Measurements from ENCODE around the gene GRIK4. TPM values are rescaled to one million over a fixed set of nuclear protein-coding genes. Genes with fewer than 3 reads are reported as not detected.

GRIK4 gene
- total RNA-seq, 1 donor from 2014 or later: 2.2 TPM

DNA sequence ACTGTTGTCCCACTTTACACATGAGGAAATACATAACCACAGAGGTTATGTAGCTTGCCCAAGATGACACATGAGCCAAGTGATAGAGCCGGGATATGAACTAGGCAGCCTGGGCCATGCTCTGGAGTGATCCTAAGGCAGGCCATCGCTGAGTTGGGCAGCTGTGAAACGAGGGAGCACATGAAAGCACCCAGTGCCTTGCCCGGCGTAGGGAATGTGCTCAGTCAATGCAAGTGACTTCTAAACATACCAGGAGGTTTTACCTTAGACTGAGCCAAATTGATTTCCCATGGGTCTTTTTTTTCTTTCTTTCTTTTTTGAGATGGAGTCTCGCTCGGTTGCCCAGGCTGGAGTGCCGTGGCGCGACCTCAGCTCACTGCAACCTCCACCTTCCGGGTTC is 10.5 kb downstream of the GRIK4 start:
- peaks cover 35% of the 10 kb centered on the region for H3K27me3 Mint-ChIP-seq (ENCODE audit: low read depth, unreplicated experiment)
- H2AFZ ChIP-seq (ENCODE audit: low read depth, low read length): no peak overlapping the region
- FAIRE-seq (no peak), DNase-seq (ENCODE audit: low read depth) (no peak)
- no peak overlapping the region for H3K27ac Mint-ChIP-seq (ENCODE audit: unreplicated experiment)
- no peak overlapping the region for H3K9ac ChIP-seq (ENCODE audit: low read length)
- TF ChIP-seq, protein P1, sequence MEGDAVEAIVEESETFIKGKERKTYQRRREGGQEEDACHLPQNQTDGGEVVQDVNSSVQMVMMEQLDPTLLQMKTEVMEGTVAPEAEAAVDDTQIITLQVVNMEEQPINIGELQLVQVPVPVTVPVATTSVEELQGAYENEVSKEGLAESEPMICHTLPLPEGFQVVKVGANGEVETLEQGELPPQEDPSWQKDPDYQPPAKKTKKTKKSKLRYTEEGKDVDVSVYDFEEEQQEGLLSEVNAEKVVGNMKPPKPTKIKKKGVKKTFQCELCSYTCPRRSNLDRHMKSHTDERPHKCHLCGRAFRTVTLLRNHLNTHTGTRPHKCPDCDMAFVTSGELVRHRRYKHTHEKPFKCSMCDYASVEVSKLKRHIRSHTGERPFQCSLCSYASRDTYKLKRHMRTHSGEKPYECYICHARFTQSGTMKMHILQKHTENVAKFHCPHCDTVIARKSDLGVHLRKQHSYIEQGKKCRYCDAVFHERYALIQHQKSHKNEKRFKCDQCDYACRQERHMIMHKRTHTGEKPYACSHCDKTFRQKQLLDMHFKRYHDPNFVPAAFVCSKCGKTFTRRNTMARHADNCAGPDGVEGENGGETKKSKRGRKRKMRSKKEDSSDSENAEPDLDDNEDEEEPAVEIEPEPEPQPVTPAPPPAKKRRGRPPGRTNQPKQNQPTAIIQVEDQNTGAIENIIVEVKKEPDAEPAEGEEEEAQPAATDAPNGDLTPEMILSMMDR (IDR thresholded peaks at IDR 0.05; ENCODE audit: insufficient read depth, low read depth, low read length): no peak
- no peak for TF ChIP-seq EZH2 (IDR thresholded peaks at IDR 0.05; ENCODE audit: insufficient read depth, low read length)
- H3K4me1 ChIP-seq (ENCODE audit: insufficient read depth, low read length): peaks cover 9% of the 10 kb centered on the region
- no peaks in the 10 kb centered on the region for H3K79me2 ChIP-seq (ENCODE audit: insufficient read depth, low read length)
- no peak overlapping the region for H3K27ac ChIP-seq (ENCODE audit: low read depth, low read length)
- H4K20me1 ChIP-seq (ENCODE audit: insufficient read depth, low read length): no peaks in the 10 kb centered on the region
- no peak overlapping the region for H3K4me2 ChIP-seq (ENCODE audit: low read length)
- no peaks in the 10 kb centered on the region for H3K9me3 Mint-ChIP-seq (ENCODE audit: unreplicated experiment)
- no peaks in the 10 kb centered on the region for H3K36me3 ChIP-seq (ENCODE audit: insufficient read depth, low read length)
- H3K36me3 Mint-ChIP-seq (ENCODE audit: low read depth, unreplicated experiment): peaks cover 2% of the 10 kb centered on the region
- H3K9me3 ChIP-seq (ENCODE audit: insufficient read depth, low read depth, low read length): no peaks in the 10 kb centered on the region
- H3K4me3 Mint-ChIP-seq (ENCODE audit: unreplicated experiment): no peak overlapping the region
- peaks cover 8% of the 10 kb centered on the region for H3K27me3 ChIP-seq (ENCODE audit: insufficient read depth, low read length)
- H3K4me1 Mint-ChIP-seq (ENCODE audit: low read depth, unreplicated experiment): peaks cover 12% of the 10 kb centered on the region
- no peak overlapping the region for H3K4me3 ChIP-seq (ENCODE audit: insufficient read depth, low read depth, low read length)

DNA sequence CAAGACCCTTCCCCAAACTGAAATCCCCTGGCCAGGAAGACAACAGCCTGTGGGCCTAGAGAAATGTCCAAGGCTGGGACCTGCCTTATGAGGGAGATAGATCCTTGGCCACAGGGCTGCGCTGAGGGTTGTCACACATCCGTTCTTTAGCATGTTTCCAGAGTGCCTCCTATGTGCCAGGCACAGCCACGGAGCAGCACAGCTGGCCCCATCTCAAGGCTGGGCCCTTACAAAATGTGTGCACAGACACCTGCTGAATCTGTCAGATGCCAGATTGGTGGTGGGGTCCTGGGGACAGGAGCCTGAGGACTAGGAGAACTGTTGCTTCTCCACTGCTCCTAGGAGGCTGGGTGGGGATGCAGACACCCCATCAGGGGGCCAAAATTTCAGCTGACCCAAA is 11.2 kb downstream of the GRIK4 start:
- Mint-ChIP-seq H3K27ac (ENCODE audit: unreplicated experiment) (no peak overlapping the region), H3K4me1 (ENCODE audit: low read depth, unreplicated experiment) (peaks cover 5% of the 10 kb centered on the region), H3K4me3 (ENCODE audit: unreplicated experiment) (no peak overlapping the region), H3K9me3 (ENCODE audit: unreplicated experiment) (no peaks in the 10 kb centered on the region), H3K27me3 (ENCODE audit: low read depth, unreplicated experiment) (peaks cover 35% of the 10 kb centered on the region), H3K36me3 (ENCODE audit: low read depth, unreplicated experiment) (peaks cover 2% of the 10 kb centered on the region)
- Histone ChIP-seq H3K9me3 (ENCODE audit: insufficient read depth, low read depth, low read length) (no peaks in the 10 kb centered on the region), H2AFZ (ENCODE audit: low read depth, low read length) (no peak overlapping the region), H3K4me3 (ENCODE audit: insufficient read depth, low read depth, low read length) (no peak overlapping the region), H3K27me3 (ENCODE audit: insufficient read depth, low read length) (peaks cover 8% of the 10 kb centered on the region), H3K9ac (ENCODE audit: low read length) (no peak overlapping the region), H3K4me1 (ENCODE audit: insufficient read depth, low read length) (peaks cover 8% of the 10 kb centered on the region), H3K27ac (ENCODE audit: low read depth, low read length) (no peak overlapping the region), H3K36me3 (ENCODE audit: insufficient read depth, low read length) (no peaks in the 10 kb centered on the region), H3K79me2 (ENCODE audit: insufficient read depth, low read length) (no peaks in the 10 kb centered on the region), H3K4me2 (ENCODE audit: low read length) (no peak overlapping the region), H4K20me1 (ENCODE audit: insufficient read depth, low read length) (no peaks in the 10 kb centered on the region)
- no peak for TF ChIP-seq EZH2 (IDR thresholded peaks at IDR 0.05; ENCODE audit: insufficient read depth, low read length)
- TF ChIP-seq, protein P1 (IDR thresholded peaks at IDR 0.05; ENCODE audit: insufficient read depth, low read depth, low read length): no peak
- FAIRE-seq (no peak), DNase-seq (ENCODE audit: low read depth) (no peak)

DNA sequence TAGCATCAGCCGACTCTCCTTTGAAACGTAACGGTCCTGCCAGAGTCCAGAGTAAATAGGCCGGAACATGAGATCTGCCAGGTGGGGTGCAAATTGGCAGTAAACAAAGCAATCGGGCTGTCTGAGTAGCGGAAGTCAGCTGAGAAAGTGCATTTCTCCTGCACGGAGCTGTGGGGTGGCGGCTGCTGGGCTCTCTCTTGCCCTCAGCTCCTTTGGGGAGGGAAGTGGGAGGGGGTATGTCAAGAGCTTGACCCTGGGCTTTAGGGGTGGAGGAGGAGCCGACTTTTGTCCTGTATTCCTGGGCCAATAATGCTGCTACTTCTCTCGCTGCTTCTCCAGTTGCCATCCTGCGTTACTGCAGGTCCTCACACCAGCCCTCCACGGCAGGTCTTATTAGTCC is 11.6 kb downstream of the GRIK4 start:
- Mint-ChIP-seq H3K4me1 (ENCODE audit: low read depth, unreplicated experiment) (peaks cover 2% of the 10 kb centered on the region), H3K36me3 (ENCODE audit: low read depth, unreplicated experiment) (peaks cover 2% of the 10 kb centered on the region), H3K9me3 (ENCODE audit: unreplicated experiment) (no peaks in the 10 kb centered on the region), H3K4me3 (ENCODE audit: unreplicated experiment) (no peak overlapping the region), H3K27ac (ENCODE audit: unreplicated experiment) (no peak overlapping the region), H3K27me3 (ENCODE audit: low read depth, unreplicated experiment) (peaks cover 35% of the 10 kb centered on the region)
- H3K4me2 ChIP-seq (ENCODE audit: low read length): no peak overlapping the region
- H3K4me3 ChIP-seq (ENCODE audit: insufficient read depth, low read depth, low read length): no peak overlapping the region
- H3K36me3 ChIP-seq (ENCODE audit: insufficient read depth, low read length): no peaks in the 10 kb centered on the region
- peaks cover 8% of the 10 kb centered on the region for H3K4me1 ChIP-seq (ENCODE audit: insufficient read depth, low read length)
- H3K27me3 ChIP-seq (ENCODE audit: insufficient read depth, low read length): peaks cover 8% of the 10 kb centered on the region
- DNase-seq (ENCODE audit: low read depth) (no peak), FAIRE-seq (no peak)
- no peaks in the 10 kb centered on the region for H4K20me1 ChIP-seq (ENCODE audit: insufficient read depth, low read length)
- H3K79me2 ChIP-seq (ENCODE audit: insufficient read depth, low read length): no peaks in the 10 kb centered on the region
- no peaks in the 10 kb centered on the region for H3K9me3 ChIP-seq (ENCODE audit: insufficient read depth, low read depth, low read length)
- H3K27ac ChIP-seq (ENCODE audit: low read depth, low read length): no peak overlapping the region
- H3K9ac ChIP-seq (ENCODE audit: low read length): no peak overlapping the region
- H2AFZ ChIP-seq (ENCODE audit: low read depth, low read length): no peak overlapping the region
- TF ChIP-seq, protein P1 (IDR thresholded peaks at IDR 0.05; ENCODE audit: insufficient read depth, low read depth, low read length): no peak
- TF ChIP-seq EZH2 (IDR thresholded peaks at IDR 0.05; ENCODE audit: insufficient read depth, low read length): no peak
